ENCODE data around the gene ECHS1.

DNA sequence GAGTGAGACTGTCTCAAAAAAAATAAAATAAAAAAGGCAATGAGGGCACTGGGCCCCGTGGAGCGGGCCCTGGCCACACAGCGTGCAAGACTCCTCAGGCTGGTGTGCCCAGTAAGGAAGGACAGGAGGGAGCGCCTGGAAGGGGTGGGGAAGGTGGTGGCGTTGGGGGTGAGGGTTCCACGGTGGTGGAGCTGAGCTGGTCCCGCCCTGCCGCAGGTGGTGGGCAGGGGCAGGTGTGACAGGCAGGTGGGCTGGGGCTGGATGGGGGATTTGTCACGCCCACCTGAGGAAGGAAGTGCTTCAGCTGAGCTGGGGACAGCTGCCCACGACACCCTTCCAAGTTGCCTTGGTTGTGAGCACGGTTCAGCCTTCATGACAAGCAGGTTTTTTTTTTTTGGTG, 26.7 kb downstream of the ECHS1 start:
- TF ChIP-seq, protein P1, sequence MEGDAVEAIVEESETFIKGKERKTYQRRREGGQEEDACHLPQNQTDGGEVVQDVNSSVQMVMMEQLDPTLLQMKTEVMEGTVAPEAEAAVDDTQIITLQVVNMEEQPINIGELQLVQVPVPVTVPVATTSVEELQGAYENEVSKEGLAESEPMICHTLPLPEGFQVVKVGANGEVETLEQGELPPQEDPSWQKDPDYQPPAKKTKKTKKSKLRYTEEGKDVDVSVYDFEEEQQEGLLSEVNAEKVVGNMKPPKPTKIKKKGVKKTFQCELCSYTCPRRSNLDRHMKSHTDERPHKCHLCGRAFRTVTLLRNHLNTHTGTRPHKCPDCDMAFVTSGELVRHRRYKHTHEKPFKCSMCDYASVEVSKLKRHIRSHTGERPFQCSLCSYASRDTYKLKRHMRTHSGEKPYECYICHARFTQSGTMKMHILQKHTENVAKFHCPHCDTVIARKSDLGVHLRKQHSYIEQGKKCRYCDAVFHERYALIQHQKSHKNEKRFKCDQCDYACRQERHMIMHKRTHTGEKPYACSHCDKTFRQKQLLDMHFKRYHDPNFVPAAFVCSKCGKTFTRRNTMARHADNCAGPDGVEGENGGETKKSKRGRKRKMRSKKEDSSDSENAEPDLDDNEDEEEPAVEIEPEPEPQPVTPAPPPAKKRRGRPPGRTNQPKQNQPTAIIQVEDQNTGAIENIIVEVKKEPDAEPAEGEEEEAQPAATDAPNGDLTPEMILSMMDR (IDR thresholded peaks at IDR 0.05; ENCODE audit: low read length) = no peak
- no peak for TF ChIP-seq EZH2 (IDR thresholded peaks at IDR 0.05; ENCODE audit: borderline replicate concordance, low read length)
